Esophagus squamous epithelium (tissue), 5 donors: Measurements from ENCODE around the gene GTF3C1. TPM values are rescaled to one million over a fixed set of nuclear protein-coding genes. Genes with fewer than 3 reads are reported as not detected.
"Not testable (repeated sequence)": the region's sequence is repeated elsewhere in the genome, so short reads cannot be mapped to it uniquely, and the experiment has no call there.

Experiments used
- DNase-seq: peaks from one replicate; lab custom pipeline; 2025; lab: John Stamatoyannopoulos, UW
- H3K27ac ChIP-seq, 4 donors: fragments of 200-600 bp; sonication (generic); one replicate each; pipeline ENCODE4 v1.5.1; 2016 to 2019; ENCODE audit warnings: mild to moderate bottlenecking in 1 of 4
- H3K27me3 ChIP-seq, 4 donors: fragments of 200-600 bp; sonication (generic); 1 replicate in 3 of 4; 2 replicates in 1 of 4; pipeline versions ENCODE4 v1.5.1 to v1.6.0; 2017 to 2021; ENCODE audit warnings: antibody characterized with exemption in 1 of 4
- H3K36me3 ChIP-seq, 3 donors: fragments of 200-600 bp; sonication (generic); one replicate each; pipeline ENCODE4 v1.5.1; 2016 to 2019
- H3K4me1 ChIP-seq, 3 donors: fragments of 200-600 bp; sonication (generic); one replicate each; pipeline ENCODE4 v1.5.1; 2017 to 2019
- H3K4me3 ChIP-seq, 4 donors: fragments of 200-600 bp; sonication (generic); 1 replicate in 3 of 4; 2 replicates in 1 of 4; pipeline ENCODE4 v1.5.1; 2016 to 2019; ENCODE audit warnings: mild to moderate bottlenecking in 2 of 4, moderate library complexity in 1 of 4
- H3K9me3 ChIP-seq, 3 donors: fragments of 200-600 bp; sonication (generic); one replicate each; pipeline ENCODE4 v1.5.1; 2016 to 2019
- CTCF ChIP-seq, 6 experiments: fragments of 450-650 bp in 4 of 6; fragments of 200-600 bp in 2 of 6; sonication (generic) in 2 of 6; IDR thresholded peaks; one replicate each; pipeline ENCODE4 v1.5.1; 2016 to 2019; ENCODE audit warnings: antibody characterized with exemption in 6 of 6, mild to moderate bottlenecking in 4 of 6, moderate library complexity in 4 of 6
- POLR2A ChIP-seq, 4 donors: fragments of 450-650 bp; IDR thresholded peaks; one replicate each; pipeline ENCODE4 v1.6.1; 2017; ENCODE audit warnings: antibody characterized with exemption in 4 of 4, mild to moderate bottlenecking in 4 of 4, moderate library complexity in 3 of 4
- WGBS, 2 donors: methylation state at CpG; one replicate each; pipeline ENCODE4 v1.1.5; 2018; 5-methylcytosine and 5-hydroxymethylcytosine counted together
- intact Hi-C: fragments of 100-400 bp; cut with DNase I; formaldehyde crosslinking; loops from one replicate; pipeline ENCODE4 v1.15.0; 2022
- total RNA-seq, 4 donors: library from RNA; depleted of rRNA; stranded (reverse); fragments of >200 nt; gene quantifications; one replicate each; pipeline ENCODE4 v1.1.0, GENCODE V29; 2016
- donor health status: DM: yes; HTN: yes; CAD: no.

GTF3C1 gene
- total RNA-seq, 4 donors from 2014 or later: 76.5 to 171 (median 84.9) TPM

- DNase-seq: no peak
- Histone ChIP-seq H3K4me3 (no peak overlapping the region), H3K9me3 (no peaks in the 10 kb centered on the region), H3K27me3 (peaks cover 0 to 19% (median 0%) of the 10 kb centered on the region in 4 donors), H3K4me1 (peaks cover 0 to 3% (median 0%) of the 10 kb centered on the region in 3 donors), H3K27ac (no peak overlapping the region), H3K36me3 (no peaks in the 10 kb centered on the region)
- TF ChIP-seq CTCF (IDR thresholded peaks at IDR 0.05) (no peak), POLR2A (IDR thresholded peaks at IDR 0.05) (no peak)
- WGBS, 2 donors: 77 to 95% methylated on average over 6 to 16 of the region's 16 CpGs
- intact Hi-C loops: no loop called here
Measured at GRCh38 chr16:27434141-27435051, 115.3 kb downstream of the GTF3C1 start.

DNA sequence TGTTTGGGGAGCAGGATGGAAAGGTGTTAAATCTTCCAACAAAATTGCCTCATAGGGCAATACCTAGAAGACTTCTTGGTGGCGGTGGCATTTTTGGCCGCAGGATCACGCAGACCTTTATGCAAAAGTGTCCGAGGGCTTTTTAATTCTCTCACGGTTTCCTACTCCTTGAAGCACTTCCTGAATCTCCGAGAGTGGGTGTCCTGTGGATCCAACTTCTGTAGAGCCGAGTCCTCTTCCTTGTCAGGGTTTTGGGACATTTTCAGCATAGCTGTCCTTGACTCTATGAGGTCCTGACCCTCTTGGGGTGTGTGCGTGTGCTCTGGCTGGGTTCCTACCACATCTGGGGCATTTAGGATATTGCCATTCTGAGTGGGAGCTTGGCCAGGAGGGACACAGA lies 116.1 kb downstream of the GTF3C1 start:
- 78 to 84% methylated on average over 7 to 8 of the region's 8 CpGs for WGBS, 2 donors

GRCh38 chr16:27433191-27433590 lies 116.5 kb downstream of the GTF3C1 start:
- H3K4me1 ChIP-seq, DNase-seq, H3K27ac ChIP-seq, H3K36me3 ChIP-seq, intact Hi-C loops, H3K4me3 ChIP-seq, H3K9me3 ChIP-seq: not testable (repeated sequence)
- H3K27me3 ChIP-seq: peaks cover 0 to 28% (median 0%) of the 10 kb centered on the region in 4 donors
- 83 to 90% methylated on average over 5 of the region's 5 CpGs for WGBS, 2 donors

More for the DNA sequence above, 116.1 kb downstream of the GTF3C1 start:
- H3K9me3 ChIP-seq: no peaks in the 10 kb centered on the region
- H3K27me3 ChIP-seq: peaks cover 0 to 24% (median 0%) of the 10 kb centered on the region in 4 donors
- H3K36me3 ChIP-seq: no peaks in the 10 kb centered on the region
- no peak for DNase-seq
- intact Hi-C loops: no loop called here
- H3K4me3 ChIP-seq: no peak overlapping the region
- H3K27ac ChIP-seq: no peak overlapping the region
- peaks cover 0 to 3% (median 0%) of the 10 kb centered on the region in 3 donors for H3K4me1 ChIP-seq
- TF ChIP-seq POLR2A (IDR thresholded peaks at IDR 0.05): no peak
- no peak for TF ChIP-seq CTCF (IDR thresholded peaks at IDR 0.05)

- H3K4me3 ChIP-seq: no peak overlapping the region
Measured at GRCh38 chr16:27432558-27432957, 117.2 kb downstream of the GTF3C1 start.

More at GRCh38 chr16:27432558-27432957, 117.2 kb downstream of the GTF3C1 start:
- Histone ChIP-seq H3K9me3 (no peaks in the 10 kb centered on the region), H3K36me3 (no peaks in the 10 kb centered on the region), H3K27me3 (peaks cover 0 to 30% (median 0%) of the 10 kb centered on the region in 4 donors), H3K27ac (no peak overlapping the region), H3K4me1 (peaks cover 0 to 3% (median 0%) of the 10 kb centered on the region in 3 donors)
- intact Hi-C loops: no loop called here
- TF ChIP-seq POLR2A (IDR thresholded peaks at IDR 0.05): no peak
- TF ChIP-seq CTCF (IDR thresholded peaks at IDR 0.05): no peak
- no peak for DNase-seq
- 14 to 20% methylated on average over 1 to 4 of the region's 6 CpGs for WGBS, 2 donors
